ENCODE measurements around the gene SPACA7.

DNA sequence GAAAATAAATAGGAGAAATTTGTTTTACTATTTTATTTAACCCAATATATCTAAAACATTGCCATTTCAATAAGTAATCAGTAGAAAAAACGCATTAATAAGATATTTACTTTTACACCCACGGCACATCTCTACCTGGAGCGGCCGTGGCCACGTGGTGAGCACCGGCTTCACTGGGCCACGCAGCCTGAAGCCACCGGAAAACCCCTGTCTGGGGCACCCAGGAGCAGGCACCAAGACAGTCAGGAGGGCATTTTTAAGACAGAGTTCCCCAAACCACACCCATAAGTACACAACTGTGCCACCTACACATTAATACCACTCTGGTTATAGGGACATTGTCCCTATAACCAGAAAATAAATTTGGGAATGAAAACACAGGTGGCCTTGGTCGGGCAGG lies 80.9 kb downstream of the SPACA7 start:
- TF ChIP-seq, protein P1, sequence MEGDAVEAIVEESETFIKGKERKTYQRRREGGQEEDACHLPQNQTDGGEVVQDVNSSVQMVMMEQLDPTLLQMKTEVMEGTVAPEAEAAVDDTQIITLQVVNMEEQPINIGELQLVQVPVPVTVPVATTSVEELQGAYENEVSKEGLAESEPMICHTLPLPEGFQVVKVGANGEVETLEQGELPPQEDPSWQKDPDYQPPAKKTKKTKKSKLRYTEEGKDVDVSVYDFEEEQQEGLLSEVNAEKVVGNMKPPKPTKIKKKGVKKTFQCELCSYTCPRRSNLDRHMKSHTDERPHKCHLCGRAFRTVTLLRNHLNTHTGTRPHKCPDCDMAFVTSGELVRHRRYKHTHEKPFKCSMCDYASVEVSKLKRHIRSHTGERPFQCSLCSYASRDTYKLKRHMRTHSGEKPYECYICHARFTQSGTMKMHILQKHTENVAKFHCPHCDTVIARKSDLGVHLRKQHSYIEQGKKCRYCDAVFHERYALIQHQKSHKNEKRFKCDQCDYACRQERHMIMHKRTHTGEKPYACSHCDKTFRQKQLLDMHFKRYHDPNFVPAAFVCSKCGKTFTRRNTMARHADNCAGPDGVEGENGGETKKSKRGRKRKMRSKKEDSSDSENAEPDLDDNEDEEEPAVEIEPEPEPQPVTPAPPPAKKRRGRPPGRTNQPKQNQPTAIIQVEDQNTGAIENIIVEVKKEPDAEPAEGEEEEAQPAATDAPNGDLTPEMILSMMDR (IDR thresholded peaks at IDR 0.05; ENCODE audit: insufficient read depth, low read length, poor library complexity, severe bottlenecking) = no peak
- TF ChIP-seq EZH2phosphoT487 (conservative IDR thresholded peaks at IDR 0.05; ENCODE audit: low read length) = no peak

All from SU-DHL-6 (cell line).